Lung (tissue), 12 donors: ENCODE results near the gene TBC1D1. TPM values are rescaled to one million over a fixed set of nuclear protein-coding genes. Genes with fewer than 3 reads are reported as not detected.

Experiments
- ATAC-seq: fragments of 200-7000 bp; cut with Tn5 transposase; one replicate; pipeline ENCODE4 v1.9.1; 2020; ENCODE audit warnings: moderate number of reproducible peaks; ENCODE audit not compliant: insufficient read depth, low FRiP score
- DNase-seq, 3 donors: peaks; one replicate each; pipeline ENCODE4 v3.0.0-alpha.2; 2013 to 2017
- H3K27ac ChIP-seq, 2 donors: one replicate each; pipeline ENCODE4 v1.5.1; 2013; ENCODE audit warnings: mild to moderate bottlenecking in 2 of 2, moderate library complexity in 2 of 2, control low read depth in 1 of 2, inconsistent platforms in 1 of 2, low read depth in 1 of 2, low read length in 1 of 2
- H3K27me3 ChIP-seq, 3 donors: one replicate each; pipeline ENCODE4 v1.5.1; 2013; ENCODE audit warnings: low read length in 2 of 3; ENCODE audit not compliant: control insufficient read depth in 3 of 3, insufficient read depth in 3 of 3
- H3K36me3 ChIP-seq, 4 donors: one replicate each; pipeline ENCODE4 v1.5.1; 2013; ENCODE audit warnings: low read length in 4 of 4, mild to moderate bottlenecking in 1 of 4, moderate library complexity in 1 of 4; ENCODE audit not compliant: control insufficient read depth in 4 of 4, insufficient read depth in 4 of 4
- H3K4me1 ChIP-seq, 5 donors: one replicate each; pipeline ENCODE4 v1.5.1; 2013; ENCODE audit warnings: low read length in 5 of 5, mild to moderate bottlenecking in 2 of 5, moderate library complexity in 1 of 5; ENCODE audit not compliant: control insufficient read depth in 5 of 5, insufficient read depth in 5 of 5
- H3K4me3 ChIP-seq: one replicate; pipeline ENCODE4 v1.5.1; 2013; ENCODE audit warnings: mild to moderate bottlenecking, control low read depth, moderate library complexity
- H3K9ac ChIP-seq, 2 donors: one replicate each; pipeline ENCODE4 v1.5.1; 2013; ENCODE audit warnings: low read length in 2 of 2, control low read depth in 1 of 2; ENCODE audit not compliant: insufficient read depth in 1 of 2
- H3K9me3 ChIP-seq, 4 donors: one replicate each; pipeline ENCODE4 v1.5.1; 2013; ENCODE audit warnings: low read length in 3 of 4, mild to moderate bottlenecking in 1 of 4, moderate library complexity in 1 of 4; ENCODE audit not compliant: control insufficient read depth in 4 of 4, insufficient read depth in 3 of 4
- CTCF ChIP-seq: IDR thresholded peaks from 2 replicates; pipeline ENCODE4 v1.5.1; 2012; ENCODE audit warnings: mild to moderate bottlenecking; ENCODE audit errors: control extremely low read depth, extremely low read depth
- WGBS, 2 donors: extraction: QIAGEN DNeasy Blood & Tissue Kit; methylation state at CpG; one replicate each; pipeline ENCODE4 v1.1.7; 2013; 5-methylcytosine and 5-hydroxymethylcytosine counted together
- polyA plus RNA-seq, 2 donors: library from polyadenylated mRNA; stranded (reverse); fragments of 200-250 nt; gene quantifications; one replicate each; pipeline ENCODE4 v1.2.1, GENCODE V29; 2013
- total RNA-seq, 2 donors: library from RNA; depleted of rRNA in 1 of 2; stranded (reverse); fragments of >200 nt in 1 of 2; gene quantifications; one replicate each; pipeline ENCODE4 v1.2.1, GENCODE V29; 2014 to 2021
- donor health status: control.
- donor health status: control.
- donor health status: Bipolar disorder and iron deficiency.
- donor health status: healthy.
- donor health status: DM: yes; HTN: yes; CAD: no.

TBC1D1 gene
- total and polyA plus RNA-seq, 4 donors: 23.6 to 71.1 (median 43.9) TPM

GRCh38 chr4:38135201-38135600, 244.3 kb downstream of the TBC1D1 start:
- Histone ChIP-seq H3K9me3 (no peaks in the 10 kb centered on the region), H3K27me3 (no peaks in the 10 kb centered on the region), H3K4me1 (peaks cover 0 to 33% (median 21%) of the 10 kb centered on the region in 5 donors), H3K27ac (no peak overlapping the region), H3K9ac (no peak overlapping the region), H3K4me3 (no peak overlapping the region), H3K36me3 (peaks cover 21 to 39% (median 25%) of the 10 kb centered on the region in 4 donors)
- DNase-seq (no peak), ATAC-seq (no peak)
- no peak for TF ChIP-seq CTCF
- WGBS, 2 donors: 97 to 98% methylated on average over 8 of the region's 8 CpGs

DNA sequence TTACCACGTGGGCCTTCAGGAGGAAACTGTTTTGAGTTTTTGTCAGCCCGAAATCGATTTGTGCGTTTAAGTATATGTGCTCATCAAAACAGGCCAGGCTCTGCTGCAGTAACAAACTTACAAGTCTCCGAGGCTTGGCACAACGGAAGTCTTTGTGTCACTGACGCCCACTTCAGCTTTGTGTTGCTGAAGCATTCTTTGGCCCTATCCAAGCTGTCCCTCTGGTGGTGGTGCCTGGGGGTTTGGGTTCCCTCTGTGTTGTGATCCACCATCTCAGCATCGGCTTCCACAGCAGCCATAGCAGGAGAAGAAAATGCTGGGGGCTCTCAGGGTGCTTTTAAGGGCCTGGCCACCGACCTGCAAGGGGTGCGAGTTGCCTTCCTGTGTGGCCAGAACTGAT, 245.7 kb downstream of the TBC1D1 start:
- Histone ChIP-seq H3K4me1 (peaks cover 0 to 19% (median 13%) of the 10 kb centered on the region in 5 donors), H3K4me3 (no peak overlapping the region), H3K36me3 (peaks cover 21 to 39% (median 25%) of the 10 kb centered on the region in 4 donors), H3K9me3 (no peaks in the 10 kb centered on the region), H3K27me3 (no peaks in the 10 kb centered on the region), H3K27ac (no peak overlapping the region), H3K9ac (no peak overlapping the region)
- no peak for TF ChIP-seq CTCF
- ATAC-seq (no peak), DNase-seq (no peak)
- WGBS, 2 donors: 92 to 93% methylated on average over 10 of the region's 10 CpGs

DNA sequence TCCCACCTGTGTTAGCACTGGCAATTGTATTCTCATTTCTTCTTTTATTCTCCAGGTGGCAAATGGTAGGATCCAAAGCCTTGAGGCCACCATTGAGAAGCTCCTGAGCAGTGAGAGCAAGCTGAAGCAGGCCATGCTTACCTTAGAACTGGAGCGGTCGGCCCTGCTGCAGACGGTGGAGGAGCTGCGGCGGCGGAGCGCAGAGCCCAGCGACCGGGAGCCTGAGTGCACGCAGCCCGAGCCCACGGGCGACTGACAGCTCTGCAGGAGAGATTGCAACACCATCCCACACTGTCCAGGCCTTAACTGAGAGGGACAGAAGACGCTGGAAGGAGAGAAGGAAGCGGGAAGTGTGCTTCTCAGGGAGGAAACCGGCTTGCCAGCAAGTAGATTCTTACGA, 246.2 kb downstream of the TBC1D1 start:
- Histone ChIP-seq H3K4me1 (peaks cover 0 to 15% (median 8%) of the 10 kb centered on the region in 5 donors), H3K36me3 (peaks cover 21 to 39% (median 25%) of the 10 kb centered on the region in 4 donors), H3K9me3 (no peaks in the 10 kb centered on the region), H3K27ac (no peak overlapping the region), H3K27me3 (no peaks in the 10 kb centered on the region), H3K9ac (no peak overlapping the region), H3K4me3 (no peak overlapping the region)
- ATAC-seq (no peak), DNase-seq (no peak)
- no peak for TF ChIP-seq CTCF
- 76 to 93% methylated on average over 17 of the region's 17 CpGs for WGBS, 2 donors

DNA sequence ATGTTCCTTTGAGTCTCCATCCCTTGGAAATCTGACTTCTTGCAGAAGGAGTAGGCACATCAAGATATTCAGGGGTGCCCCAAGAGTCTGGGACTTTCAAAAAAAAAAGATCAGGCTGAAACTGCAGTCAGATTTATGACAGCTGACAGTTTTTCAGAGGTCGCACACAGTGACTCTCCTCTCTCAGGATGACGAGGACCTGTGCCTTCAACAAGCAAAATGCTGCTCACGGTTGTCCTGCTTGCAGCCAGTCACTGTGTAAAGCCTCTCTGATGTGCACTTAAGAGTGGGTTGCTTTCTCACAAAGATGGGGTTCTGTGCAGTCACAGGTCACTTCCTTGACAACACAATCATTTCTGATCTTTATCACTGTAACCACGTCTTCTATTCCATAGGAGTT, 247.5 kb downstream of the TBC1D1 start:
- Histone ChIP-seq H3K27me3 (no peaks in the 10 kb centered on the region), H3K9me3 (no peaks in the 10 kb centered on the region), H3K27ac (no peak overlapping the region), H3K4me1 (peaks cover 0 to 5% (median 0%) of the 10 kb centered on the region in 5 donors), H3K36me3 (peaks cover 19 to 35% (median 23%) of the 10 kb centered on the region in 4 donors), H3K4me3 (no peak overlapping the region), H3K9ac (no peak overlapping the region)
- DNase-seq (no peak), ATAC-seq (no peak)
- 79 to 94% methylated on average over 4 of the region's 4 CpGs for WGBS, 2 donors
- no peak for TF ChIP-seq CTCF
